Activated CD4-positive, CD25-positive, alpha-beta regulatory T cell treated with anti-CD3 and anti-CD28 coated beads, Interleukin-2, amount 50 U/mL, for 24 hours (primary cell): ENCODE results near the gene SYTL3.

Experiments used
- ATAC-seq, 2 donors: fragments of 150-1000 bp; cut with Tn5 transposase; one replicate each; pipeline ENCODE4 v1.10.0; 2021; ENCODE audit warnings: mild to moderate bottlenecking in 1 of 2, moderate library complexity in 1 of 2

Gene SYTL3

GRCh38 chr6:158762787-158763433, 113.1 kb downstream of the SYTL3 start:
- no peak for ATAC-seq

GRCh38 chr6:158763434-158764182, 113.8 kb downstream of the SYTL3 start:
- ATAC-seq, result peak in 1 of 2 donors; percentile 13

- no peak for ATAC-seq
Measured at GRCh38 chr6:158764183-158764849, 114.5 kb downstream of the SYTL3 start.

GRCh38 chr6:158764926-158765325, 115.1 kb downstream of the SYTL3 start:
- ATAC-seq, result peak in 1 of 2 donors; percentile 5

- no peak for ATAC-seq
Measured at GRCh38 chr6:158765499-158766068, 115.7 kb downstream of the SYTL3 start.

GRCh38 chr6:158766621-158767455, 117.0 kb downstream of the SYTL3 start:
- no peak for ATAC-seq

GRCh38 chr6:158767709-158768108, 117.9 kb downstream of the SYTL3 start:
- ATAC-seq, result no peak

- no peak for ATAC-seq
Measured at GRCh38 chr6:158768436-158768835, 118.6 kb downstream of the SYTL3 start.

GRCh38 chr6:158769234-158769770, 119.4 kb downstream of the SYTL3 start:
- no peak for ATAC-seq

GRCh38 chr6:158769771-158770432, 120.0 kb downstream of the SYTL3 start:
- ATAC-seq, result no peak

- no peak for ATAC-seq
Measured at GRCh38 chr6:158770533-158771330, 120.9 kb downstream of the SYTL3 start.

GRCh38 chr6:158771399-158772152, 121.7 kb downstream of the SYTL3 start:
- no peak for ATAC-seq

GRCh38 chr6:158772172-158772571, 122.3 kb downstream of the SYTL3 start:
- no peak for ATAC-seq

GRCh38 chr6:158772851-158773371, 123.1 kb downstream of the SYTL3 start:
- ATAC-seq, result no peak

- no peak for ATAC-seq
Measured at GRCh38 chr6:158773581-158774449, 124.0 kb downstream of the SYTL3 start.

- ATAC-seq, result no peak
Measured at GRCh38 chr6:158774717-158775449, 125.0 kb downstream of the SYTL3 start.

GRCh38 chr6:158775832-158776231, 126.0 kb downstream of the SYTL3 start:
- ATAC-seq, result no peak

- ATAC-seq, result no peak
Measured at GRCh38 chr6:158776737-158777136, 126.9 kb downstream of the SYTL3 start.
